Measurements from ENCODE around the gene BLVRA.
A peak's percentile ranks its signal among the peaks of the same experiment; 100 is the strongest.

Gene BLVRA

DNA sequence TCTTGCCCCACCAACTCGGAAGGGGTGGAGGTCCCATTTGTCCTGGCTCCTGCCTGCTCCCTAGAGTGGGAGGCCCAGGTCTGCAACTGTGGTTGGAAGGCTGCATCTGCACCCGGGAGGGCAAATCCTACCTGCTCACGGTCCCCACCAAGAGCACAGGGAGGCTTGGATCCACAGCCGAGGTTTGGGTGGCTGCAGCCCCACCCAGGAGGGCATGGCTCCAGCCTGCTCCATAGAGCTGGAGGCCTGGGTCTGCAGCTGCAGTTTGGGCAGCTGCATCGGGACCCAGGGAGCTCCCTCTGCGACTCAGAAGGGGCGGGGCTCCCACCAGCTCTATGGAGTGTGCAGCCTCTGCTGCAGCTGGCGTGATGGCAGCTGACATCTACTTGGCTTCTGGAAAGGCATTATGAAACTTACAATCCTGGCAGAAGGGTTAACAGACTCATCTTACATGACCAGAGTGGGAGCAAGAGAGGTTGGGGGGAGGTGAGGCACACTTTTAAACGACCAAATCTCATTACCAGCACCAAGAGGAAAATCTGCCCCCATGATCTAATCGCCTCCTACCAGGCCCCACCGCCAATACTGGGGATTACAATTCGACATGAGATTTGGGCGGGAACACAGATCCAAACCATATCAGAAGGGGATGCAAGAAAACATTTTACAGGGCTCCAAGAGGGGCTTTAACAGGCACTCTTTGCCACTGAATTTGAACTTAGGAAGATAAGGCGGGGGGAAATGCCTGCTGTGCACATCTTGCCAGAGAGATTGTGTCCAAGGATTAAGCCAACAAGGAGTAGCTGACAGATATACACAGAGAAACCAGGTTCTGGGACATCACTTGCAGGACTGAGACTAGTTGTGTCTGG is 8.2 kb upstream of the BLVRA start:
- no peak for DNase-seq (ENCODE audit: low spot score)

DNA sequence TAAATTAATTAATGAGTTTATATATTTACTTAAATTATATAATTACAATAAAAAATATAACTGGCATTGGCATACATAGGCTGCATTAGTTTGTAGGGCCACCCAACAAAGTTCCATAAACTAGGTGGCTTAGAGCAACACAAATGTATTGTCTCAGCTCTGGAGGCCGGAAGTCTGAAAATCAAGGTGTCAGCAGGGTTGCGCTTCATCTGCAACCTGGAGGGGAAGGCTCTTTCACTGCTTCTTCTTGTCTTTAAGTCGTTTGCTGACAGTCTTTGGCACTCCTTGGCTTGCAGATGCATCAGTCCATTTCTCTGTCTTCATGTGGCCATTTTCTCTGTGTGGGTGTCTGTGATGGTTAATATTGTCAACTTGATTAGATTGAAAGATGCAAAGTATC is 6.1 kb upstream of the BLVRA start:
- no peak for DNase-seq (ENCODE audit: low spot score)

DNA sequence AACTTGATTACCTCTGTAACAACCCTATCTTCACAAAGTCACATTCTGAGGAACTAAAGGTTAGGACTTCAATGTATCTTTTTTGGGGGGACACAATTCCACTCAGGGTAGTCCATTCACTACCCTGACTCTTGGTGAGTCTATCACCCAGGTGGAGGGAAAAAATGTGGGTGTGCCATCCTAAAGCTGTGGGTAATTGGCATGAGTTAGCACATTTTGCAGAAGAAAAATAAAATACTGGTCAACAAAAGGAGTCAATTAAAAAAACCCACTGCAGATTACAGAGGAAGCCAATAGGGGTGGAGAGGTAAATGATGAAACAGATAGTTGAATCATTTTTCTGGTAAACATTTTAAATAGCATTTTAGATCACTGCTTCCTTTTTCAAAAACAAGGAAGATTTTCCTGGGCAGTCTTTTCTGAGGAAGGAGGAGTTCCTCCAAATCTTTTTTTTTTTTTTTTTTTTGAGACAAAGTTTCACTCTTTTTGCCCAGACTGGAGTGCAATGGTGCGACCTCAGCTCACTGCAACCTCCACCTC is 5.1 kb upstream of the BLVRA start:
- DNase-seq (ENCODE audit: low spot score) = no peak

DNA sequence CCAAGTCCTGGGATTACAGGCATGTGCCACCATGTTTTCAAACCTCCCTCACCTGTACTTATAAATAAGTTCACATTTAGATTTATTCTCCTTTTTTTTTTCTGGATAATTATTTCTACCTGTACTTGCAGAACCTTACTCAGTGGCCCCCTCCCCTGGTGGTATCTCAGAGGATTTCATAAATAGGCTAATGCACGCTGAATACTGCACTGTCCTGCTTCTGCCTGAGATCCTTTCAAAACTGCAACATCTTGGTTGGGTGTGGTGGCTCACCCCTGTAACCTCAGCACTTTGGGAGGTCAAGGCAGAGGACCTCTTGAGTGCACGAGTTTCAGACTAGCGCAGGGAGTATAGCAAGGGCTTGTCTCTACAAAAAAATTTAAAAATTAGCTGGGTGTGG is 4.6 kb upstream of the BLVRA start:
- no peak for DNase-seq (ENCODE audit: low spot score)

DNA sequence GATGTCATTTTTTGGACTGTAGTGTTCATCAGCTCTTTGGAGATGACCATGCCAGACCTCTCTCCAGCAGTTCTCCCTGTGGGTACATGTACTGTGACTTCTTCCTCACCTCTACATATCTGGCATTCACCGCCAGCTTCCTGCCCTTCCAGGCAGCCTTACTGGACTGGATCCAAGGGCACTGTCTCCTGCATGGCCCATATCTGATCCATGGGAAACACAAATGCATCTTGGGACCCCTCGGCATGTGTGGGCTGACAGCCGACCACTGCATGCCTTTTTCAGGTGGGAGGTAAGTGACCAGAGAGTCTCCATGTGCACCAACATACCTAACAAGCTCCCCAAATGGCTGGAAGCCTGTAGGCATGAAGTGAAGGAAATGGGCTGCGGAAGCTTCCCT is 3.9 kb upstream of the BLVRA start:
- no peak for DNase-seq (ENCODE audit: low spot score)

DNA sequence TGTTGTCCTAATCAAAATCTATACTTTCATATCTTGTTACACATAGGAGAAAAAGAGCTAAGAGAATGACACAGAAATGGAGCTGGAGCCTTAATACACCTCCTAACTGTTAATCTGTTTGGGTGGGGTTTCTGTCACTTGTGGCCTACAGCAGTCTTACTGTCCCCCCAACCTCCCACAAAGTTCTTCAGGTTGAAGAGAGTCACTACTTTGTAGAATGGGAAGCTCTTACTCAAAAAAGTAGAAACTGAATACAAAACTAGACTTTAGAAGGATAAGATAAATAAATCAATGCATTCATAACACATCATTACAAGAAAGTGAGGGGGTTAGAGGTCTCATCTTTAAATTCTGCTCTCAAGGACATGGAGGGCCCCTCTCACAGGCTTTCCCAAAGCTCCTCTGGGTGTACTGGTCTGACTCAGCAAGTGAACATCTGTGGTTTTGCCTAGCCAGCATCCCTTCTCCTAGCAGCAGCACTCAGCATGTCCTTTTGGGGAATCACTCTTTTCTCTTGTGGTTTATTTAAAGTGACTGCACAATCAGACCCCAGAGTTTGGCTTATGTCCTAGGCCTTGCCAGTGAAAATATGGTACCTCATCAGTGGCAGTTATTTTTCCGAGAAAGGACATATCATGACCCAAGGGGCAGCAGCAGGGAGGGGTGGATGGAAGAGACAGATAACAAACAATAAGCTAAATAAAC is 2.0 kb upstream of the BLVRA start:
- DNase-seq (ENCODE audit: low spot score) = no peak

DNA sequence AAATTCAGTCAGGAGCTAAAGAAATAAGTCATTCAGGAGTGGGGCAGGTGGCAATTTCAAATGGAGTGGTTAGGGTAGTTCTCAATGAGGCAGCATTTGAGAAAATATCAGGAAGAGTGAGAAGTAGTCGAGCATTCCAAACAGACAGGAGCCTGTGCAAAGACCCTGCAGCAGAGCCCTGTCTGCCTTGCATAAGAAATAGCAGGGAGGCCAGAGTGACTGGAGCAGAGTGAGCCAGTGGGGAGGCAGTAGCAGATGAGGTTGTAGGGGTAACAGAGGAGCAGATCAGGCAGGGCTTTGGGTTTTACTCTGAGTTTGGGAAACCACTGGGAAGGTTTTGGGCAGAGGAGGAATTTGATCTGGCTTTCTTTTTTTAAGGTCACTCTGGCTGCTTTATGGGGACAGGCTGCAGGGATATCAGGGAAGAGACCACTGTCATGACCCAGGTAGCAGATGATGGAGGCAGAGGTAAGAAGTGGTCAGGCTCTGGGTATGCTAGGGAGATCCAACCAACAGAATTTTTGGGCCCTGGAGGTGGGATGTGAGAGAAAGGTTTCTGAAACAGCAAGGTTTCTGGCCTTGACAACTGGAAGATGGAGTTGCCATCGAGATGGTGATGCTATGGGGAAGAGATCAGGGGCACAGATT is 1.3 kb upstream of the BLVRA start:
- DNase-seq (ENCODE audit: low spot score) = no peak

DNA sequence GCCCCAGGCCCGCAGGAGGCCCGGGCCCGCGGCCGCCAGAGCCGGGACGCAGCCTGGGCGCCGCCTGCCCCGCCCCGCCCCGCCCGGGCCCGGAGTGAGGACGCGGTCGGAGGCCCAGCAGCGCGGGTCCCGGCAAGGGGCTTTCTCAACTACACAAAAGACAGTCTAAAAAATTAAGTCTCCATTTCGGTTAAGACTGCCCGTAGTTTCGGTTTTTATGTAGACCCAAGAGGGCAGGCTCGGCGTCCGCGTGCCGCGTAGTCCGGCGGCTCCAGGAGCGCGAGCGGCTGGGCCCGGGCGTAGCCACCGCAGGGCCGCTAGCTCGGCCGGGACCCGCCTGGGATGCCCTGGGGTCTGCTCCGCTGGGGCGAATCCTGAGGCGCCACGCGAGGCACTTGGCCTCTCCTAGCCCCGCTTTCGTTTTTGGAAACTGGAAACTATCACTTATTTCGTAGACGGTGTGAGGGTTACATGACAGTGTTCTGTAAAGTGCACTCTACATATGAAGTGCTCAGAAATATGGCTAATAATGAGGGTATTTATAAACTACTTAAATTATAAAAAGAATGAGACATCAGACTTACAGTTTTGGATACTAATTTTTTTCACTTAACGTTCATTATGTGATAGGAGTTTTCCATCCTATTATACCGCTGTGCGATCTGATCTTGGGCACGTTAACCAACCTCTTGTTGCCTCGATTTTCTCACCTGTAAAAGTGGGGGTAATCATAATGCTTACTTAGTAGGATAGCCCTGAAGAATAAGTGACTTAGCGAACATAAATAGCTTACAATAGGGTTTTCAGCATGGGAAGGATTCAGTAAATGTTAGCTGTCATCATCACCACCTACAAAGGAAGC is 573 bp downstream of the BLVRA start:
- peak; percentile 19 for DNase-seq (ENCODE audit: low spot score)

DNA sequence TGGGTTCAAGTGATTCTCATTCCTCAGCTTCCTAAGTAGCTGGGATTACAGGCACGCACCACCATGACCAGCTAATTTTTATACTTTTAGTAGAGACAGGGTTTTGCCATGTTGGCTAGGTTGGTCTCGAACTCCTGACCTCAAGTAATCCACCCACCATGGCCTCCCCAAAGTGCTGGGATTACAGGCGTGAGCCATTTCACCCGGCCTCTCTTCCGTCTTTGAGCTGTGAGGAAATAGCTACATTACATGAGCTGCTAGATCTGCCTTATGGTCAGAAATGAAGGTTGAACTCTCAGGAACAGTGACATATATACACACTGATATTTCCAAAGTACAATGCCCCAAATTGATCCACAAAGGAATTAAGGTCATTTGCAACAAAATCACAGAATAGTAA is 2.4 kb downstream of the BLVRA start:
- no peak for DNase-seq (ENCODE audit: low spot score)

DNA sequence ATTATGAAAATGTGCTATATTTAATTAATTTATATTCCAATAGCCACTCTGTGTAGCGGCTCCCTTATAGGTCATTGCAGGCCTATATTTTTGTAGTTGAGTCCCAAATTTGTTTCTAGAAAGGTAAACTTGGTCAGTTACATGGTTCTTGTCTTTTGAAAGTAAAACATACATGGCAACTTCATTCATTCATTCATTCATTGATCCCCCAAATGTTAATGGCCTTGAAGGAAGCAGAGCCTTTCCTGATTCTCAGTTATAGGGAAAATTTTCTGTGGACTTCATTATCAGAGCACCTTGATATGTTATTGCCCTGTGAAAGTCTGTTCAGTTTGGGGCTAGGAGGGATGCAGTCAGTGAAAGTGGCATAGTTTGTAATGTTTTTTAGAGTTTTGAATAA is 2.9 kb downstream of the BLVRA start:
- no peak for DNase-seq (ENCODE audit: low spot score)

DNA sequence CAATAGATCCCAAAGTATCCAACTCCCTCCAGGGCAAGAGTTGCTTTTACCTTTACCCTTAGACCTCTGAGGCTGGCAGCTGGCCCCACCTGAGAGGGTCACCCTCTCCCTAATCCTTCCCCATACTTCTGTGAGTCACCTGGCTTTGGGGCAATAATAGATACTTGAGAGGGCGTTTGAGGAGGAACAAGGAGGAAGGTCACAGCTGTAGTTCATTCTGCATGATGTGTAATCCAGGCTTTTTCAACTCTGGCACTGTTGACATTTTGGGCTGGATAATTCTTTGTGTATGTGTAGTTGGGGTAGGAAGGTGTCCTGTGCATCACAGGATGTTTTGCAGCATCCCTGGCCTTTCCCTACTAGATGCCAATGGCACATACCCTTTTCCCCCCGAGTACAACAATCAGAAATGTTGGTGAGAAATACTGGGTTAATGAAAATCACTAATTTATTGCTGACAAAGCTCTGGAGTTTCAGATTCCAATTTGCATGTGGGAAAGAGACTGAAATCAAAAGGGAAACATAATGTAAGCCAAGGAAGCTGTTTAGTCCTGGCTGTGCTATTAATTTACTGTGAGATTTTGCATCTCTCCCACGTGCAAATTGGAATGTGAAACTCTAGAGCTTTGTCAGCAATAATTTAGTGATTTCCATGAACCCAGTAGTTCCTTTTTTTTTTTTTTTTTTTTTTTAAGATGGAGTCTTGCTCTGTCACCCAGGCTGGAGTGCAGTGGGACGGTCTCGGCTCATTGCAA is 3.6 kb downstream of the BLVRA start:
- DNase-seq (ENCODE audit: low spot score) = no peak

DNA sequence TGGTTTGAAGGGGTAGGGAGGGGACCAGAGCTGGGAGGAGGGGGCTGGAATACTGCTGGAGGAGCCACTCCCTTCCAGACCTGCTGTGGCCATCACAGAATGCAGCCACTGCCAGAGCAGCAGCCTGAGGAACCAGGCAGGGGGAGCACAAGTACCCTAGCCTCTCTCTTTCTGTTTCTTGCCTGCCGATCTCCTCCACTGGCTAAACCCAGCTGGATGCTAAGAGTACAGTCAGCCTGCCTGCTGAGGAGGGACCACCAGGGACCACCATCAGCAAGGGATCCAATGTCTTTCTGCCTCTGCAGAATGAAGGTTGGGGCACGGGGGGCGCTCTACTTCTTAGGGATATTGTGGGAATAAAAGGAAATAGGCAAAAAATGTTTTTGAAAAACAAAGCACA is 4.7 kb downstream of the BLVRA start:
- DNase-seq (ENCODE audit: low spot score) = no peak

DNA sequence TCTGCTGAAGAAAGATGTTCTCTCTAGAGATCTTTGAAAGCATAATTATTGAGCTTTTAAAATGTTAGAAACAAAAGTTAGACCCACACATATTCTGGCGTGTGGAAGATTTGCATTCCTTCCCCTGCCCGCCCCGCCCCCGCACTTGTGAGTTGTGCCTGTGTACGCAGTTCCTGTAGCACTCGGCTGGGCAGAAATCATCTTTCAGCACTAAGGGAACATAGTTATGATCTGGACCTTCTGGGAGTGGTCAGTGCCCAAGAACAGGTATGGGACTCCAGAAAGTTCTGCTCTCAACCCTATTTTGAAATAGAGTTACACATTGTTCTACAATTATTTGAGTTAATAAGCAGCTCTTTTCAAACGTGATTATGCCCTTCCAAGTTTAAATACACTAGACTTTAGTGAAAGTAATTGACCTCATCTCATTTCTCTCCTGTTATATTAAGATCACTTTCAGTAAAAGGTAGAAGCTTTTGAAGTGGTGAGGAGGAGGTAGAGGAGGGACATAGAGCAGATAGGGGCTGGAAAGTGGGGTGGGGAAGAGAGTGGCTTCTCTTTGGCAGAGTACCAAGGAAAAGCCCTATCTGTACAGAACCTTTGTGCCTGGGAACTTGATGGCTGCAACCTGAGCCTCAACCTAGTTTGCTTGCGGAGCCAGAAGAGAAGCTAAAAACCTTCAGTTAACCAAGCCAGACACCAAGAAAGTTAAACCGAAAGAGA is 5.7 kb downstream of the BLVRA start:
- no peak for DNase-seq (ENCODE audit: low spot score)

DNA sequence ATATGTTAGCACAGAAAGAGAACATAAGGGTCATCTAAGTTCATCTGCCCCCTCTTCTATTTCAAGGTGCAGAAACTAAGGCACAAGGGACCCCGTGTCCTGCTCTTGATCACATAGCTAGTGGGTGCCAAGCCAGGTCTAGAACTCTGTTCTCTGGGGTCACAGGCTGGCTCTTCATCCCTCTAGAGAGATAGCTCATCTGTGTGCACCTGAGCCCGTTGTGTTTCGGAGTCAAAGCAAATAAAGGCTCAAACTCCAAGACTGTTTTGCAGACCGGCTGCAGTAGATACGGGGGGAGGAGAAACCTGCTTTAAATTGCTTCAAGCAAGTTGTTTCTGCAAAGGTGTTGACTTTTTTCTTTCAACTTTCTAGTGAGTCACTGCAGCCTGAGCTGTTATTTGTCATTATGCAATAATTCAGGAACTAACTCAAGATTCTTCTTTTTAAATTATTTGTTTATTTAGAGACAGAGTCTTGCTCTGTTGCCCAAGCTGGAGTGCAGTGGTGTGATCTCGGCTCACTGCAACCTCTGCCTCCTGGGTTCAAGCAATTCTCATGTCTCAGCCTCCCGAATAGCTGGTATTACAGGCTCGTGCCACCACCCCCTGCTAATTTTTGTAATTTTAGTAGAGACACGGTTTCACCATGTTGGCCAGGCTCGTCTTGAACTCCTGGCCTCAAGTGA is 6.5 kb downstream of the BLVRA start:
- DNase-seq (ENCODE audit: low spot score) = no peak

DNA sequence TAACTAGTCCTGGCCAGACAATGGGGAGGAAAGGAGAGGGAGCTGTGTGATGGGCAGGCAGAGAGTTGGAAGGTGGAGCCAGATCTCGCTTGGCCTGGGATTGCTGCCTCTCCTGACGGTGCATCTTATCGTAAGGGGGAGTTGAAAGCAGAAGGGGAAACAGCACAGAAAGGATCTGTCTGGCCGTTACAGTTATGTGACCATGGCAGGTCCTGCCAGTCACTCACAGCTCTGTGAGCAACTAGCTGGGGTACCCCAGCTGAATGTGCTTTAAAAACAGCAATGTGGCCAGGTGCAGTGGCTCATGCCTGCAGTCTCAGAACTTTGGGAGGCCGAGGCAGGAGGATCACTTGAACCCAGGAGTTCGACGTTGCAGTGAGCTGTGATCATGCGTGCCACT is 8.1 kb downstream of the BLVRA start:
- DNase-seq (ENCODE audit: low spot score) = no peak

DNA sequence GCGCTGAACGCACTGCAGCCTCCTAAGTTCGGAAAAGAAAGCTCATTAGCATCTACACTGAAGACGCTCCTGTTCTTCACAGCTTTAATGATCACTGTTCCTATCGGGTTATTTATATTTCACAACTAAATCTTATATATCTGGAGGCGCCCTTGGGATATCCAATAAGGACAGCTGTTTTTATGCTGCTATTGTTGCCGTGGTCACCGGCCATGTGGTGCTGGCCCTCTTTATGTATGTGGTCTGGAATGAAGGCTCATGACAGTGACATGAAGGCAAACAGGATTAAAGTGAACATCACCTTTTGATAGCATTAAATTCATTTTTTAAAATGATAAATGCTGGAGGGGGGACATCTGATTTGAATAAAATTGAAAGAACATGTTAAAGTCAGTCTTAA is 8.8 kb downstream of the BLVRA start:
- no peak for DNase-seq (ENCODE audit: low spot score)

DNA sequence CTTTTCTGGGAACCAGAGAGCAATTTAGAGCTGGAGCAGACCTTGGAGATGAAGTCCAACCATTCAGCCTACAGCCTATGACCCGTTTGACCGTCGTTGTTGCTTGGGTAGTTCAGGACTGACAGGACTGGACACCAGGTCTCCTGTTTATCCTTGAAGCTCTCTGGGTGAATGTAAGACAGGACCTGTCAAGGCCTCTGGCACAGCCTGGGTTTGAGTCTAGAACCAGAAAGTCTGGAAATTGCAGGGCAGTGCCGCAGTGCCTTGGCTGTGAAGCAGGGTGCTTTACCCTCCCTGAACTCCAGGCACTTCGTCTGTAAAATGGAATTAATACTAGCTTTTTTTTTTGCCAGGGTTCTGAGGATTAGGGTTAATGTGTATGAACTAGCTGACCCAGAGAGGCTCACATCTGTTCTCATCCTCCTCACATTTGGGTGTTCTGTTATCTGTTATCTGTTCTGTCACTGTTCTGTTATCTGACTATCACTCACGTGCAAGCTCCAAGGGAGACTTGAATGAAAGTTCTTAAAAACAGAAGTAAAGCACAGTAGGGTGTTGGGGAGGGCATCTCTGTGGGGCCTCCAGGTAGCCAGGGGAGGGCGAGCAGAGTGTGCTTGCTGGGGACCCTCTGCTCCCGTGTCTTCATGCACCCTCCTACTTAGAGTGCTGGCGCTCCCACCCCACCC is 9.9 kb downstream of the BLVRA start:
- no peak for DNase-seq (ENCODE audit: low spot score)

DNA sequence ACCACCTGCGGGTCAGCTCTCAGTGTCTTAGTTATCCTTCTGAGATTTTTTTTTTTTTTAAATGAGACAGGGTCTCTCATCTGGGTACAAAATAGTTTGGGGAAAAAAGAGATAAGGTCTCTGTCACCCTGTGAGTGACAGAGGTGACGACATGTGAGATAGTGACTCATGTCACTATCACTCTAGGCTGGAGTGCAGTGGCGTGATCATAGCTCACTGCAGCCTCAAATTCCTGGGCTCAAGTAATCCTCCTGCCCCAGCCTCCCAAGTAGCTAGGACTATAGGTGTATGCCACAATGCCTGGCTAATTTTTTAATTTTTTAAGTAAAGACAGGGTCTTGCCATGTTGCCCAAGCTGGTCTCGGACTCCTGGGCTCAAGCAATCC is 10.4 kb downstream of the BLVRA start:
- DNase-seq (ENCODE audit: low spot score) = no peak

DNA sequence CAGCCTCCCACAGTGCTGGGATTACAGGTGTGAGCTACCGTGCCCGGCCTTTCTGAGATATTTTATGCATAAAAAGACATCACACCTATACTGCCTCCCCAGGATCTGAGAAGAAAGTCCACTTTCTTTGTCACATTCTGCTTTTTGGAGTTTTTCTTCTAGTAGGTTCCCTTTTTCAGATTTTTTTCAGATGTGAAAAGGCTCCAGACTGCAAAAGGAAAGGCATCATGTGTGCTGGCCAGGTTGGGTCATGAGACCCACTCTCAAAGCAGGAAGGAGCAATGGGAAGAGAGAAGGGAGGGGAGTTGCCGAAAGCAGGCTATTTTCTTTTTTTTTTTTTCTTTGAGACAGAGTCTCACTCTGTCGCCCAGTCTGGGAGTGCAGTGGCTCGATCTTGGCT is 10.8 kb downstream of the BLVRA start:
- DNase-seq (ENCODE audit: low spot score) = no peak

Data from globus pallidus (tissue), 1 donor.